ENCODE measurements around the gene ITSN1. TPM values are rescaled to one million over a fixed set of nuclear protein-coding genes. Genes with fewer than 3 reads are reported as not detected.
A peak's percentile ranks its signal among the peaks of the same experiment; 100 is the strongest.

Gene ITSN1
- total and polyA plus RNA-seq, 2 donors, result 44.4 to 81.7 TPM

DNA sequence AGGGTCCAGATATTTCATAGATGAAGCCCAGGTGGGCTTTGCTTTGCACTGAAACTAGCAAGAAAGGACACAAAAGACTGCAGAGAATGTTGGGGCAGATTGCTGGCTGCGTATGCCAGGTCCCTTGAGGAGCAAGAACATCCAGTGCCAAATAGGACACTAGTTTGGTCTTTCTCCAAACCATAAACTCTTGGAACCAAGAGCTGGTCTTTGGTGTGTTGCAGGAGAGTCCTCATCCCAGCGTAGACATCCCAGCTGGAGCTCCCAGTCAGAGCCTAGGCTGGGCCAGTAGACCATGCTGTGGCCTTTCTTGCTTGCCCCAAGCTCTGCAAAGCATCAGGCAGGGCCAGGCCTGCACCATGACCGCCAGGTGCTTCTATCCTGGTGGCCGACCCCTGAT is 185.8 kb downstream of the ITSN1 start:
- 69% methylated on average over 4 of the region's 4 CpGs for WGBS
- Histone ChIP-seq H3K4me3 (ENCODE audit: low read depth, low read length) (no peak overlapping the region), H3K27ac (ENCODE audit: low read depth) (no peak overlapping the region), H3K4me1 (ENCODE audit: insufficient read depth) (no peaks in the 10 kb centered on the region), H3K36me3 (ENCODE audit: insufficient read depth) (no peaks in the 10 kb centered on the region)
- DNase-seq (ENCODE audit: extremely low spot score), result no peak

DNA sequence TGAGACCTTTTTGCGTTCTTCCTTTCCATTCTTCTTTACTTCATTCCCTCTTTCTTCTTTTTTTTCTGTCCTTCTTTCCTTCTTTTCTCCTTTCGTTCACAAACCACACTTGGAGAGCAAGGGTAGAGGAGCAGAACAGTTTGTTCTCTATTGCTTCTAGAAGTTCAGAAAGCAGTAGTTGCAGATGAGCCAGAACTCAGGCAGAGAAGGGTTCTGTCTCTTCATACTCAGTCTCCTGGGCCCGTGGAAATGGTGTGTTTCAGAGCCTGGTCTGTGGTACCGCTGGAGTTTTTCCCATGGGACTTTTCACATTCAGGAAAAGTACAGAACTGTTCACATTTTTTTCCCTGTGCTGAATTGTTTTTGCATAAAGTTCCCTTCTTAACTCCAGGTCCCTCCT is 186.3 kb downstream of the ITSN1 start:
- 90% methylated on average over 4 of the region's 4 CpGs for WGBS
- Histone ChIP-seq H3K27ac (ENCODE audit: low read depth) (no peak overlapping the region), H3K4me3 (ENCODE audit: low read depth, low read length) (no peak overlapping the region), H3K4me1 (ENCODE audit: insufficient read depth) (no peaks in the 10 kb centered on the region), H3K36me3 (ENCODE audit: insufficient read depth) (no peaks in the 10 kb centered on the region)
- DNase-seq (ENCODE audit: extremely low spot score), result no peak

DNA sequence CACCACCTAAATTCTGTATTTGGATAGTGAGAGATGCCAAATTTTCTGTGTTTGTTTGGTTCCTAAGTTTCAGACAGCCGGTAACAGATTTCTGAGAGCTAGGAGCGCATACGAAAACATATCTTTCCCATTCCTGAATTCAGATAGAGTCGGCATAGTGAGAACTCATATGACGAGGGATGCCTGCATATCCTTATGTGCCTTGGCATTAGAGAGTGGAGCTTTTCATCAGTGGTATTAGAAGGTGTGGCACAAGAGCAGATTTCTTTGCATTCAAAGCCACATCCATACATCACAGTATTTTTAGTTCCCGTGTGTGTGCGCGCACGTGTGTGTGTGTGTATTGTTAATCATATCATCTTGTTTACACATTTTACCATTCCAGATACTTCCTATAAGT is 187.5 kb downstream of the ITSN1 start:
- WGBS, result 82% methylated on average over 9 of the region's 9 CpGs
- Histone ChIP-seq H3K27ac (ENCODE audit: low read depth) (no peak overlapping the region), H3K4me3 (ENCODE audit: low read depth, low read length) (no peak overlapping the region)

DNA sequence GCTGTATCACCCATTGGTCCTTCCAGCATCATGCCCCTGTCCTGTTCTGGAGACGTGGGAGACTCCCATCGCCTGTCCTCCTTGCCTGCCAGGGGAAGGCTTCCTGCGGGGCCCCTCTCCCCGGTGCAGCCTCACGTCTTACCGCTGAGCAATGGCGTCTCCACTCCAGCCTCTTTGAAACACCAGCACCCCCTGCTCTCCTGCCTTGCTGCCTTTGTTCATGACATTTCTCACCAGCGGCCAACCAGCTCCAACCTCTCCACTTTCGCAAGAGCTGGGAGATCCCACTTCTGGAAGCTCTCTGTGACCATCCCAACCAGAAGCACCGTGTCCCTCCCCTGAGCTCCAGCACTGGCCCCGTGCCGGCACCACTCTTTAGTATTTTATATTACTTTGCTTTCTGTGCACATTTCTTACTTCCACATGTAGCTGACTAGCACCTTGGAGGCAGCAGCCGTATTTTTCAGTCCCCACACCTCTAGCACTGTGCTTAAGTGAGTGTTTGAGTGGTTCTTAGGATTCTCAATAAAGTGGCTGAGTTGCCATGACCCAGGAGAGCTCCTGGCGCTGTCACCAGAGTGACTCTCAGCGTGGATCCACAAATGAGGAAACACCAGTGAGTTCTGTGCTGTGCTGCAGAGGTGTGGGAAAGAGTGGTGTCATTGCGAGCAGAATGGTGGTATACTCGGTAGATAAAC is 189.8 kb downstream of the ITSN1 start:
- 74% methylated on average over 17 of the region's 17 CpGs for WGBS
- no peak for DNase-seq (ENCODE audit: extremely low spot score)
- no peaks in the 10 kb centered on the region for H3K4me1 ChIP-seq (ENCODE audit: insufficient read depth)
- no peaks in the 10 kb centered on the region for H3K36me3 ChIP-seq (ENCODE audit: insufficient read depth)
- no peak overlapping the region for H3K27ac ChIP-seq (ENCODE audit: low read depth)
- H3K4me3 ChIP-seq (ENCODE audit: low read depth, low read length), result no peak overlapping the region

More for the DNA sequence above, 187.5 kb downstream of the ITSN1 start:
- H3K4me1 ChIP-seq (ENCODE audit: insufficient read depth), result no peaks in the 10 kb centered on the region
- DNase-seq (ENCODE audit: extremely low spot score), result no peak
- H3K36me3 ChIP-seq (ENCODE audit: insufficient read depth), result no peaks in the 10 kb centered on the region

DNA sequence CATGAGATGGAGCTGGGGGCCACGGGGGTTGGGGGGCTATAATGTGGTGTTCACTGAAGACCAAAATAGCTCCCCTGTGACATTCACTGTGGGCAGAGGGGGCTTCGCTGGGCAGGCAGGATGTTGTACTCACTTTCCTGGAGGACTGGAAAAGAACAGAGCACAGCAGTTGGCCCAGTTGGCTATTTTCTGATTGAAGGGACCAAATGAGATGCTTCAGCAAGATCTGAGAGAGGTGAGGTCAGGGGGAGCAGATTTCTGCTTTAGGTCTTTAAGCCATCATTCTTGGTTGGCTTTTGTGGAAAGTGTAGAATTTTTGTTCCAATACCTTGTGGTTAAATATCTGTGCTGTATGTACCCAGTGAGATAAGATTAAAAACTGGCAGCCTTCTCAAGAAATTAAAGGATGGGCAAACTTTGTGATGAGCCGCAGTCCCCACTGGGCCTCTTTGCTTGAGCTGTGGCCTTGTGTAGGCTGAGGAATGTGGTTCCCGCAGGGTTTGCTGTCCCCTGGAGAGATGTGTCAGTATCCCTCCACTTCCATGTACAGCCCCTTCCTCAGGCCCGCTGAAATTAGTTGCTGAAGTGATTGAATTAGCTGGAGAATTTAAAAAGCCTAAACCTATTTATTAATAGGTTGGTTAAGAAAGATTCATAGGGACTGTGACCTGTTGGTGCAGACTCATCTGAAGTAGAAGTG is 192.7 kb downstream of the ITSN1 start:
- Histone ChIP-seq H3K27ac (ENCODE audit: low read depth) (no peak overlapping the region), H3K4me3 (ENCODE audit: low read depth, low read length) (no peak overlapping the region), H3K36me3 (ENCODE audit: insufficient read depth) (no peaks in the 10 kb centered on the region), H3K4me1 (ENCODE audit: insufficient read depth) (no peaks in the 10 kb centered on the region)
- DNase-seq (ENCODE audit: extremely low spot score), result no peak
- WGBS, result 90% methylated on average over 5 of the region's 5 CpGs

DNA sequence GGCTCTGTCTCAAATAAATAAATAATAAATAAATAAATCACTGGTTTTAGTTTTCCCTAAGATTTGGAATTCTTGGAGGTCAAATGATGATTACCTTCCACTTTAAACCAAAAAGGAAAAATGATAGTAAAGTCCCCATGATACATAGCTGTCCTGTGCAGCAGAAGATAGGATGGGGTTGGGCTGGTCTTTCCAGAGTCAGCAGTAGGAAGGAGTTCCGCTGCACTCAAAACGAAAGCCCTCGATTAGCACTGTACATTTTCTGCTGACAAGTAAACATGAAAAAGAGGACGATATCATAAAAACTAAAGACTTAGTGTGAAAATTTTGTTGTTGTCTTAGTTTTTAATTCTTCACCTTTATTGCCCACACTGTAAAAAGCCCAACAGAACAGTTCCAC is 193.6 kb downstream of the ITSN1 start:
- Histone ChIP-seq H3K27ac (ENCODE audit: low read depth) (no peak overlapping the region), H3K4me1 (ENCODE audit: insufficient read depth) (no peaks in the 10 kb centered on the region), H3K4me3 (ENCODE audit: low read depth, low read length) (no peak overlapping the region), H3K36me3 (ENCODE audit: insufficient read depth) (no peaks in the 10 kb centered on the region)
- no peak for DNase-seq (ENCODE audit: extremely low spot score)
- 94% methylated on average over 4 of the region's 4 CpGs for WGBS

DNA sequence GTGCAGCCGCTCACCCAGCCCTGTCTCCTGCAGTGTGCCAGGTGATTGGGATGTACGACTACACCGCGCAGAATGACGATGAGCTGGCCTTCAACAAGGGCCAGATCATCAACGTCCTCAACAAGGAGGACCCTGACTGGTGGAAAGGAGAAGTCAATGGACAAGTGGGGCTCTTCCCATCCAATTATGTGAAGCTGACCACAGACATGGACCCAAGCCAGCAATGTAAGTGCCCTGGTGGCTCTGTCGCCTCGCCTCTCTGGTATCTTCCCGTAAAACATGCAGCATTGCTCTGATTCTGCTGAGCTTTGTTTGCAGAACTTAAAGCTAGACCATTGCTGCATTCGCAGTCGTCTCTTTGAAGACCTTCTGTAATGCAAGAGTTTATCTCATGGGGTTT is 194.1 kb downstream of the ITSN1 start:
- no peak for DNase-seq (ENCODE audit: extremely low spot score)
- no peak overlapping the region for H3K4me3 ChIP-seq (ENCODE audit: low read depth, low read length)
- WGBS, result 84% methylated on average over 11 of the region's 11 CpGs
- no peak overlapping the region for H3K27ac ChIP-seq (ENCODE audit: low read depth)
- H3K4me1 ChIP-seq (ENCODE audit: insufficient read depth), result no peaks in the 10 kb centered on the region
- no peaks in the 10 kb centered on the region for H3K36me3 ChIP-seq (ENCODE audit: insufficient read depth)

DNA sequence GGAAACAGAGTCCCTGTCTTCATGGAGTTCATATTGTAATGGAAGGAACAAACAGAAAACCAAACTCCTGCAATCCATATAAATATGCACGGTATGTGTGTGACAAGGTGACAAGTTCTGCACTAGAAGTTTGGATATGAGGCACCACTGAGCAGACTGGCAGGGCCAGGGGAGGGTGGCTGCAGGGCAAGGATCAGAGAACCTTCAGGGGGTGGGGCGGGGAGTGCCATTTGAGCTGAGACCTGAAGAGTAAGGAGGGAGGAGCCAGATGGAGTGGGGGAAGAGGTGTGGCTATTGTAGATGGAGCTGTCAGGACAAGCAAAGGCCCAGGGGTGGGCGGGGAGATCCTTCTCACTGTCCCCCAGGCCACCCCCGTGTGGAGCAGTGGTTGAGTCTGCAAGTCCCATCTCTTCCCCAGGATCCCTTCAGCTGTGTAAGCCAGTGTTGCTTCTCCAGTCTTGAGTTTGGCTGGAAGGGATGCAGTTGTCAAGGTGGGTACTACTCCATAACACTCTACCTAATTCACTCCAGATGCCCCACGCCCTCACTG is 196.9 kb downstream of the ITSN1 start:
- no peak overlapping the region for H3K27ac ChIP-seq (ENCODE audit: low read depth)
- 96% methylated on average over 5 of the region's 5 CpGs for WGBS
- no peak for DNase-seq (ENCODE audit: extremely low spot score)
- H3K36me3 ChIP-seq (ENCODE audit: insufficient read depth), result no peaks in the 10 kb centered on the region
- H3K4me3 ChIP-seq (ENCODE audit: low read depth, low read length), result no peak overlapping the region
- H3K4me1 ChIP-seq (ENCODE audit: insufficient read depth), result no peaks in the 10 kb centered on the region

DNA sequence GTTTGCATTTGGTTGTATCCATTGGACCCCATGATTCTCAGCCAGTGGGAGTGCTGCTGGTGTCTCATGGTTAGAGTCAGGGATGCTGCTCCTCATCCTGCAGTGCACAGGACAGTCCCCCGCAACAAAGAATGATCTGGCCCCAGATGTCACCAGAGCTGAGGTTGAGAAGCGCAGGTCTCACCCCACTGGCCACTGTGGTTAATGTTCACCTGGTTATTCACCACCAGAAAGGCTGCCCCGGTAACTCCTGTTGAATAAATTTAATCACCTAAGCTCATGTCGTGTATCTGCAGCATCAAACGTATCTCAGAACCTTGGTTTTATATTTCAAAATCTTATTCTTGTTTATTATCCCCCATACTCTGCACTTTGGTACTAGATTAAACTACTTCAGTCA is 197.5 kb downstream of the ITSN1 start:
- Histone ChIP-seq H3K4me3 (ENCODE audit: low read depth, low read length) (no peak overlapping the region), H3K27ac (ENCODE audit: low read depth) (no peak overlapping the region), H3K4me1 (ENCODE audit: insufficient read depth) (no peaks in the 10 kb centered on the region), H3K36me3 (ENCODE audit: insufficient read depth) (no peaks in the 10 kb centered on the region)
- WGBS, result 94% methylated on average over 5 of the region's 5 CpGs
- DNase-seq (ENCODE audit: extremely low spot score), result no peak

DNA sequence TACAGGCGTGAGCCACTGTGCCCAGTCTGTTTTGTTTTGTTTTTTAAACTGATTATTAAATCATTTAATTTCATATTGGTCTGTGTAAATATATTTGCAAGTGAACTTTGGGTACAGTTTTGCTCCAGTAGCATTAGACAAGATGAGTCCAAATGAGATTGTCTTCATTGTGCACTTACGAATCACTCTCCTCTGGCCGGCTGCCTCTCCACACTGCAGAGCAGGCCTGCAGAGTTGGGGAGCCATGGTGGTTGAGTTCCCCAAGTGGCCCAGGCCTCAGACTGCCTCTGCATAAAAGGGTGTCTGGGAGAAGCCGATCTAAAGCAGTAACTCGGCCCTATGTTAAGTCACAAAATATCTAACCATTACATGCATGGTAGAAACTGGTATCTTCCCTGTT is 198.5 kb downstream of the ITSN1 start:
- H3K27ac ChIP-seq (ENCODE audit: low read depth), result no peak overlapping the region
- 93% methylated on average over 5 of the region's 5 CpGs for WGBS

DNA sequence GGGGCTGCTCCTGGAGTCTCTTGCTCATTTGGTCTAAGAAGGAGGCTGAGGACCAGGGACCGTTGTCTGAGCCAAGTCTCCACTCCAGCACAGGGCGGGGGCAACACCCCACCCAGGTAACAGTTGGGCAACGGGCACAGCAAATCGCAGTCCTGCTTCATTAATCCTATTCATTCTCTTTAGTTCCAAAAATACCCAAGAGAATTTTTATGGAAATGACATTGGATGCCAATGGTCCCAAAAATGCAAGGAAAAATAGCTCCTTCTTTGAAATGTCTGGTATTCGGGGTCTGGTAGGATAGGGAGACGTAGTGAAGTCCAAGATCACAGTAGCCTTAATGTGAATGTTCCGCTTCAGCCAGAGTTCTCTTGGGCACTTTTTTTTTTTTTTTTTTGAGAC is 199.3 kb downstream of the ITSN1 start:
- no peaks in the 10 kb centered on the region for H3K4me1 ChIP-seq (ENCODE audit: insufficient read depth)
- no peak overlapping the region for H3K27ac ChIP-seq (ENCODE audit: low read depth)
- no peaks in the 10 kb centered on the region for H3K36me3 ChIP-seq (ENCODE audit: insufficient read depth)
- no peak for DNase-seq (ENCODE audit: extremely low spot score)
- H3K4me3 ChIP-seq (ENCODE audit: low read depth, low read length), result no peak overlapping the region
- WGBS, result 90% methylated on average over 7 of the region's 7 CpGs

More for the DNA sequence above, 198.5 kb downstream of the ITSN1 start:
- H3K4me1 ChIP-seq (ENCODE audit: insufficient read depth), result no peaks in the 10 kb centered on the region
- DNase-seq (ENCODE audit: extremely low spot score), result no peak
- no peaks in the 10 kb centered on the region for H3K36me3 ChIP-seq (ENCODE audit: insufficient read depth)
- H3K4me3 ChIP-seq (ENCODE audit: low read depth, low read length), result no peak overlapping the region

DNA sequence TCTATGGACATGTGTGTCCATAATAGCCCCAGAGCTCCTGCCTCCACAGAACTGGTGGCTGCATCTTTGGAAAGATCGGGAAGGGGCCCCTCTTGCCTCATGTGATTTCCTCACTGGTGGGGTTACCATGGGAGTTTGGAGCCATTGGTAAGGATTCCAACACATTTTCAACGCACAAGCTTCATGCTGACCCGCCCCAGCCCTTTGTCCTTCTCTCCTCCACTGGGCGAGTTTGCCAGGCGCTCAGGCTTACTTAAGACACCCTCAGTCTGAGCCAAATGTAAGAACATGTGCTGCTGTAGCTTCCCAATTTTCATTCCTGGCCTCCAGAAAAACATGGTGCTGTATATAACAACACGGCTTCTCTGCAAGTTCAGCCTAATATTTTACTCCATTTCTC is 200.9 kb downstream of the ITSN1 start:
- DNase-seq (ENCODE audit: extremely low spot score), result no peak
- no peak overlapping the region for H3K27ac ChIP-seq (ENCODE audit: low read depth)

DNA sequence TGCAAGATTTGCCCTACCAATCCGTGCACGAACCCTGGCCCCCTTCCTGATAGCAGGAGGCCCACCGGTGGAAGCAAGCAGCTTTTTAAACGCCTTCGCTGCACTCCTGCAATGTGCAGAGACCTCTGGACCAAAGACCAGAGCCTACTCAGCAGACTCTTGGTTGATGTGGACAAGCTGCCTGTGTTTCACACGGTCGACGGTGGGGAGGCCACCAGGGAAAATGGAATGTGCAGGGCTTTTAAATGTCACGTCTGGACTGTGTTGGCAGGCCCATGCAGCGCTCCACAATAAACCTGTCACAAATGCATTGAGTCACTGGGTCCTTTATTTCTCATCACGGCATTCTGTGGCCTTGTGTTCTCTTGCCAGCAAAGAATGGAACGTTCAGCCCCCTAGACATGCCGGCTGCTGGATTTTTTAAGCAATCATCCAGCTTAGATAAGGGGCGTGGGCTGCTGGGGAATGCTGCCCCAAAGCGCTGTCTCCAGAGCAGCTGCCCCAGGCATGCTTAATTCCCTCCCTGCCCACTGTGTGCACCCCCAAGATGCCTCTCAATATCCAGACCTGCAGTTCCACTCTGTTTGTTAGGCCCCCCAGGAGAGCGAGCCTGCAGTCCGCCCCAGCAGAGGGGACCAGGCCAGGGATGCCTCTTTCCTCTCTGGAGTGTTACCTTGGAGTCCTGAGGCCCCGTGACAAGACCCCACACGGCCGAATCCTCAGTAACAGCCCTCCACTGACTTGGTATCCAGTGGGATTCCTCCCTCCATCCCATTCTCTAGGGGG is 202.0 kb downstream of the ITSN1 start:
- H3K4me3 ChIP-seq (ENCODE audit: low read depth, low read length), result no peak overlapping the region
- WGBS, result 25% methylated on average over 20 of the region's 20 CpGs
- peak; percentile 90 for DNase-seq (ENCODE audit: extremely low spot score)

More for the DNA sequence above, 200.9 kb downstream of the ITSN1 start:
- no peak overlapping the region for H3K4me3 ChIP-seq (ENCODE audit: low read depth, low read length)
- H3K4me1 ChIP-seq (ENCODE audit: insufficient read depth), result no peaks in the 10 kb centered on the region
- 81% methylated on average over 6 of the region's 6 CpGs for whole genome bisulfite sequencing
- no peaks in the 10 kb centered on the region for H3K36me3 ChIP-seq (ENCODE audit: insufficient read depth)

DNA sequence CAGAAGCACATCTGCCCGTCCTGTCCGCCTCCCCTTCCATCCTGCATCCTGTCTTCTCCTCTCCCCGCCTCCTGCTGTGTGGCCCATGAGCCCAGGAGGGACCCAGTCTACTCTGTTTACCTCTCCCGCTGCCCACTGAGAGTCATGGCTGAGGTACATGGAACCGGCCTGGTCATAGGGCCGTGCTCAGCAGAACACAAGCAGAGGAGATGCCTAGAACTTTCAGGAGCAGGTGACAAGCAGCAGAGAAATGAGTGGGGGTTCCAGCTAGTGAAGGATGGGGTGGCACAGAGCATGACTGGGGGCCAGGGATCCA is 202.5 kb downstream of the ITSN1 start:
- 95% methylated on average over 6 of the region's 6 CpGs for WGBS
- no peak for DNase-seq (ENCODE audit: extremely low spot score)
- Histone ChIP-seq H3K4me3 (ENCODE audit: low read depth, low read length) (no peak overlapping the region), H3K36me3 (ENCODE audit: insufficient read depth) (no peaks in the 10 kb centered on the region), H3K27ac (ENCODE audit: low read depth) (no peak overlapping the region), H3K4me1 (ENCODE audit: insufficient read depth) (no peaks in the 10 kb centered on the region)

More for the DNA sequence above, 202.0 kb downstream of the ITSN1 start:
- no peaks in the 10 kb centered on the region for H3K4me1 ChIP-seq (ENCODE audit: insufficient read depth)
- H3K36me3 ChIP-seq (ENCODE audit: insufficient read depth), result no peaks in the 10 kb centered on the region
- no peak overlapping the region for H3K27ac ChIP-seq (ENCODE audit: low read depth)
